Activated CD4-positive, alpha-beta T cell treated with anti-CD3 and anti-CD28 coated beads, Interleukin-2, amount 50 U/mL, for 4 hours (primary cell): ENCODE results near the gene SLC7A7.
"Not testable (repeated sequence)": the region's sequence is repeated elsewhere in the genome, so short reads cannot be mapped to it uniquely, and the experiment has no call there.

Source experiments
- DNase-seq, 2 experiments: peaks; one replicate each; pipeline ENCODE4 v3.0.0-alpha.2; 2020

The SLC7A7 gene

DNA sequence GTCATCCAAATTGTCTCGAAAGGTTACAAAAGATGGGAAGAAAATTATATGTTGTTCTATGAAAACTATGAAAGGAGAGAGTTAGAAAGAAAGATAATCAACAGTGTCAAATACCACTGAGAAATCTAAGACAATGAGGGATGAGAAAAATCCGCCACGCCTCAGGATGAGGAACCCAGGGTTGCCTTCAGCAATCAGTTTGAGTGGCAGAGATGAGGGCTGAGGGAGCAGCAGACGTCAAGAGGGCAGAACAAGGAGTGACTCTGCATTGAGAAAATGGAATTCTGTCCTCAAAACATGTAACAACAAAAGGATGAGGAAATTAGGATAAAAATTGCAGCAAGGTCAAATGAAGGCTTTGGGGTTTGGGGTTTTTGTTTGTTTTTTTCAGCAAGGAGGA lies 67.0 kb downstream of the SLC7A7 start:
- DNase-seq: no peak

GRCh38 chr14:22747769-22748168 lies 67.5 kb downstream of the SLC7A7 start:
- no peak for DNase-seq

DNA sequence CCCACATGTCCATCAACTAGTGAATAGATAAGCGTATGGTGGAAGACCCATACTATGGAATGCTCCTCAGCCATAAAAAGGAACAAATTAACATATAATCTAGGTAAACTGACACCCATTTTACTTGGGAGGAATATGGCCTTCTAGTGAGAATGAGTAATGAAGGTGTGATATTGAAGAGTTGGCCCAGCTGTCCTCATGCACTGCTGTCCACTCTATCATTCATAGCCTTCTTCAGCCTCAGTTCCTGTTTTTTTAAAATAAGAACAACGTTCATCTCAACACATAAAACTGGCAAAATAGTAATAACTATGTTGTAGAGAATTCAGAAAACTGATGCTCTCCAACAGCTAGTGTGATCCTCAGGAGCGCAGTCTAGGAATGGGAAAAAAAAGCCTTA lies 75.2 kb downstream of the SLC7A7 start:
- no peak for DNase-seq

DNA sequence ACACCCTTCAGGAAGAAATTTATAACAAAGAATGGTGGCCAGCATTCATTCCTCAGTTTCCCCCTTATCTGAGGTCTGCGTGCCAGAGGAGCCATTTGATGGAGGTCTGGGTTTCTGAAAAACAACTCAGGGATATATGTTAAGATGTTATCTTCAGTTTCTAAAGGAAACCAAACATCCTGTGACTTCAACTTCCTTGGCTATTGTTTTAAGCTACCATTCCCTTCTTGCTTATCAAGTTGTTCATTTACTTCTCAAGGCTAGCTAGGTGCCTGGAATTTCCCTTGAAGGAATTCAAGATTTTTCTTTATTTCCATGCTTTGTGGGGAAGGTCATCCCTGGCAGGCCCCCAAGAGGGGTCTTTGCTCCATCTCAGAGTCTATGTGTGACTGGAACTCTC lies 75.8 kb downstream of the SLC7A7 start:
- no peak for DNase-seq

DNA sequence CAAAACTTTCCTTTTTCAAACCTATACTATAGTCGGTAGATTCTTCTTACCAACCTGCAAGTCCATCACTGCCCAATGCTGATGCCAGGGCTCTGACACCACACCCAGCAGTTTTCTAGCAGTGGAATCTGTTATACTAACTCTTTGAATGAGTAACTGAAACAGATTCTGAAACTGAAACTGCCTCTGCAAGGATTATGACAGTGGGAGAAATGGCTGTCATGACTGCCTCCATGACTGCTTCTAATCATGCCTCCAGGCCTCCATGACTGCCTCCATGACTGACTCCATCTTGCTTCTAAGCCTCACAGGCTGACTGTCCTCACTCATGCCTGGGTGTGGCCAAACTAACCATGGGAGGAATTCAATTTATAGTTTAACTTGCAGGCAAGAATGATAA lies 78.2 kb downstream of the SLC7A7 start:
- DNase-seq: no peak

DNA sequence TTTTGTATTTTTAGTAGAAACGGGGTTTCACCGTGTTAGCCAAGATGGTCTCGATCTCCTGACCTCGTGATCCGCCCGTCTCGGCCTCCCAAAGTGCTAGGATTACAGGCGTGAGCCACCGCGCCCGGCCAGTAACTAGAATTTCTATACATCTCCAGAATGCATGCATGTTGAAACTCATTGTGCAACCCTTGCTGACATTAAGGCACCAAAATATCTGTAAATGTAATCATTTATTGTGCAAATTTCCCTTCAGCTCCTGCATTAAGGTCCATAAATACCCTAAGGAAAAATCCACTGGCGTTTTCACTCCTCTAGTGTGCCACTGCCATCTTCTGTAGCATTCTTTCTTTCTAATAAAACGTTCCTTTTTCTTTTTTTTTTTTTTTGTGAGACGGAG lies 78.9 kb downstream of the SLC7A7 start:
- DNase-seq: not testable (repeated sequence)

DNA sequence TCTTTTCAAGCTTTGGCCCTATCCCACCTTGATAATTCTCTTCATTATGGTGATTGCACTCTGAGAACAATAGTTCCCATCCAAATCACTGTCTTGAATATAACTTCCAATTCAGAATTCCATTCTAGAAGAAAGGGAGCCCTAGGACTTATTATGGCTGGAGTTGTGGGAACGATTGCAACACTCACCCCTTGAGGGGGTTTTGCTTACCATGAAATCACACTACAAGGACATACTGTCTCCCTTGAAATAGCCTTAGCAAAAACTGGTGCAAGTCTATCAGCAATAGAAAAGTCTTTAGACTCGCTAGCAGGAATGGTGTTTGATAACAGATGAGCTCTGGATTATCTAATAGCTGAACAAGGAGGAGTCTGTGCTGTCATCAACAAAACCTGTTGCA lies 80.1 kb downstream of the SLC7A7 start:
- no peak for DNase-seq

- no peak for DNase-seq
These were observed 81.4 kb downstream of the SLC7A7 start for GRCh38 chr14:22733829-22734228.

- not testable (repeated sequence) for DNase-seq
These were observed 83.2 kb downstream of the SLC7A7 start for GRCh38 chr14:22732062-22732461.

DNA sequence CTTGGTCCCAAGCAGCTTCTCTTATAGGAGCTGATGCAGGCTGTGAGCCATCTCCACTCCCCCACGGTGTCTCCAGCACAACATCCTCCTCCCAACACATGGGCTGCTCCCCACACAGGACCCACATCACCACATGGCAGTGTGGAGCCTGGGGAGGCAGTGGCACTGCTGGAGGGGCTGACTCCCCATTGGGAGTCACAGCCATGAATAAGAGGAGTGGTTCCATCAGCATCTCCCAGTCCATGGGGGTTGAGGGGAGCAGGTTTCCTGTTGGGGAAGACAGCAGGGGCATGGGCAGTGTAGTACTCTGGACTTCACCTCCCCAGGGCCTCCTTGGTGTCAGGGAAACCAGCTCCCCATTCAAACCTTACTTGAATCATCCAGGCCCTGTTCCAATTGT lies 89.2 kb downstream of the SLC7A7 start:
- DNase-seq: no peak

- DNase-seq: not testable (repeated sequence)
These were observed 89.9 kb downstream of the SLC7A7 start for GRCh38 chr14:22725374-22725773.

DNA sequence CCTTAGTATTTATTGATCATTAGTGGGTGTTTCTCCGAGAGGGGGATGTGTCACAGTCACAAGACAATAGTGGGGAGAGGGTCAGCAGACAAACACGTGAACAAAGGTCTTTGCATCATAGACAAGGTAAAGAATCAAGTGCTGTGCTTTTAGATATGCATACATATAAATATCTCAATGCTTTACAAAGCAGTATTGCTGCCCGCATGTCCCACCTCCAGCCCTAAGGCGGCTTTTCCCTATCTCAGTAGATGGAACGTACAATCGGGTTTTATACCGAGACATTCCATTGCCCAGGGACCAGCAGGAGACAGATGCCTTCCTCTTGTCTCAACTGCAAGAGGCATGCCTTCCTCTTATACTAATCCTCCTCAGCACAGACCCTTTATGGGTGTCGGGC lies 90.4 kb downstream of the SLC7A7 start:
- not testable (repeated sequence) for DNase-seq

DNA sequence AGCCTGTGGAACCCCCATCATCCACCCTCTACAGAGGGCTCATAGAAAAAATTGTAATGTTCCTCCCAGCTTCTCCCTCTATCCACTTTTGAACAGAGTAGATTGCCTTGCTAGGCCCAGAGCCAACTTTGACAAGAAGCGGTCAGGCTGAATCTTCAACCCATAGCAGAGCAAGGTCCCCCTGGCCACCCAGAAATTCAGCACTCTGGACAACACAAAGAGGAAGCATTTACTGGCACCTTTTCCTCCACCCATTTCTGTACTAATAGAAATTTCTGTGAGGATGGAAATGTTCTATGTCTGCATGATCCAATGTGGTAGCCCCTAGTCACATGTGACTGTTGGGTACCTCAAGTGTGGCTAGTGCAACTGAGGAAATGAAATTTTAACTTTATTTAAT lies 91.4 kb downstream of the SLC7A7 start:
- DNase-seq: no peak
